Breast epithelium (tissue), 4 donors: ENCODE results near the gene MCRS1. TPM values are rescaled to one million over a fixed set of nuclear protein-coding genes. Genes with fewer than 3 reads are reported as not detected.

Experiments
- DNase-seq, 2 donors: peaks; one replicate each; pipeline ENCODE4 v3.0.0-alpha.2; 2019; ENCODE audit warnings: low spot score in 2 of 2
- H3K27ac ChIP-seq, 2 donors: fragments of 200-600 bp; sonication (generic) in 1 of 2; one replicate each; pipeline ENCODE4 v1.5.1; 2016 to 2019; ENCODE audit warnings: mild to moderate bottlenecking in 1 of 2
- H3K27me3 ChIP-seq, 2 donors: fragments of 200-600 bp; sonication (generic) in 1 of 2; one replicate each; pipeline versions ENCODE4 v1.5.1 to v1.6.0; 2017 to 2019; ENCODE audit warnings: control low read depth in 1 of 2, mild to moderate bottlenecking in 1 of 2
- H3K36me3 ChIP-seq: fragments of 200-600 bp; one replicate; pipeline ENCODE4 v1.5.1; 2019
- H3K4me1 ChIP-seq, 2 donors: fragments of 200-600 bp; sonication (generic); one replicate each; pipeline ENCODE4 v1.5.1; 2016 to 2019; ENCODE audit warnings: control low read depth in 1 of 2
- H3K4me3 ChIP-seq, 3 donors: fragments of 200-600 bp; sonication (generic); 1 replicate in 2 of 3; 2 replicates in 1 of 3; pipeline ENCODE4 v1.5.1; 2016 to 2019; ENCODE audit warnings: mild to moderate bottlenecking in 3 of 3, moderate library complexity in 2 of 3
- H3K9me3 ChIP-seq, 2 donors: fragments of 200-600 bp; sonication (generic) in 1 of 2; one replicate each; pipeline ENCODE4 v1.5.1; 2016 to 2019; ENCODE audit warnings: control low read depth in 1 of 2
- POLR2A ChIP-seq: fragments of 450-650 bp; IDR thresholded peaks from one replicate; pipeline ENCODE4 v1.6.1; 2016; ENCODE audit warnings: antibody characterized with exemption, mild to moderate bottlenecking, moderate library complexity
- POLR2AphosphoS5 ChIP-seq, 3 donors: sonication (generic); formaldehyde crosslinking; IDR thresholded peaks; one replicate each; pipeline ENCODE4 v1.6.1; 2017; ENCODE audit warnings: antibody characterized with exemption in 3 of 3
- intact Hi-C: fragments of 100-400 bp; cut with DNase I; formaldehyde crosslinking; loops from one replicate; pipeline ENCODE4 v1.15.1; 2023; ENCODE audit warnings: low total_unique reads
- total RNA-seq, 3 donors: library from RNA; depleted of rRNA; stranded (reverse); fragments of >200 nt; gene quantifications; one replicate each; pipeline ENCODE4 v1.1.0, GENCODE V29; 2016
- TF ChIP-seq, protein P1 (sequence below), 3 donors: fragments of 450-650 bp; IDR thresholded peaks; one replicate each; pipeline ENCODE4 v1.5.1; 2016 to 2017; ENCODE audit warnings: antibody characterized with exemption in 3 of 3, mild to moderate bottlenecking in 3 of 3, moderate library complexity in 3 of 3

The MCRS1 gene
- total RNA-seq, 3 donors from 2014 or later, result 37.6 to 52.4 (median 52.1) TPM

DNA sequence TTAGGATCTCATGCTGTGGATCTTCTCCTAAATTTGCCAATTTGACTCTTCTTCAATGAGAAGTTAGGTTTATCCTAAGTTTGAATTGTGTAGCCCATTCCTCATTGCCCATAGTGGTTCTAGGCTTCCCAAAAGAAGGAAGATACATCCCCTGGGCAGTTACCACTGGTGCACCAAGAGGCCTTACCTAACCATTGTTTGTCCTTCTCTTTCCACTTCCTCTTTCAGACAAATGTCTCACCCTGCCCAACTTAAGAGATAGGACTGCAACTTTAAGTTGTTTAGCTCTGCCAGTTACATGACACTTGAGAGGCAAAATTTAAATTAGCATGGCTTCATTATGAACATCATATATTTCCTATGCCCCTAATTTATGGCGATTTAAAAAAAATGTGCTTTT is 38.5 kb downstream of the MCRS1 start:
- DNase-seq, result no peak
- intact Hi-C loops, result no loop called here

DNA sequence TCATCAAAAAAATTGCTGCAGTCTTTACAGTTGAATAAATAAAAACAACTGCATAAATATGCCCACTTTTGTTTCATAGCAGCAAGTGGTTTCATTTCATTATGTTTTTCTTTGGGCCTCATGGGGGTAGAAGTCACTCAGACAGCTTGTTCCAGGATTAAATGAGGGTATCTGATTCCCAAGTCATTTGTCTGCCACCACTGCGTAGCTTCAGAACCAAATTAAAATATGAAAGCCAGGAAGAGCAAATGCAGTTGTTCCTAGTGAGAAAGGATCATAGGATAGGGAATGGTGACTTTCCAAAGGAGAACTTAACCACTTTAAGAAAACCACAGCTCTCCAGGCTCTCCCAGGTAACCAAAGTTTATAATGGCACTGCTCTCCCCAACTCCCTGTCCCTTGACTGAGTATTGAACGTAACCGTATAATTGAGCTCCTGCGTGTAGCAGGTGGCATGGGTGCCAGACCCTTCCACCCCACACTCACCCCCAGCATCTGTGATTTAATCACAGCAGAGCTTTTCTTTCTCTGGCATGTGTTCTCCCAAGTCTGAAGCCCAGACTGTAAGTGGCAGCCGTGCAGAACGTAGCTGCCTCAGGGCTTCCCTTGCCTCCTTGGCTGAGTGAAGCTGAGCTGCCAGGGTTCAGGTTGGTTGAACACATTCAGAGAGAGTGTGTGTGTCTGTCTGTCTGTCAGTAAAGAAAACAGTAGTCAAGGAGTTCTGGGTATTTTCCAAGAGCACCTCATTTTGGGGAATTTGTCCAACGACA is 40.4 kb downstream of the MCRS1 start:
- Histone ChIP-seq H3K36me3 (no peaks in the 10 kb centered on the region), H3K4me3 (no peak overlapping the region), H3K27ac (no peak overlapping the region), H3K4me1 (no peaks in the 10 kb centered on the region), H3K9me3 (no peaks in the 10 kb centered on the region), H3K27me3 (no peaks in the 10 kb centered on the region)
- intact Hi-C loops, result no loop called here
- DNase-seq, result no peak
- TF ChIP-seq POLR2A (no peak), POLR2AphosphoS5 (IDR thresholded peaks at IDR 0.05) (no peak)
- TF ChIP-seq, protein P1, sequence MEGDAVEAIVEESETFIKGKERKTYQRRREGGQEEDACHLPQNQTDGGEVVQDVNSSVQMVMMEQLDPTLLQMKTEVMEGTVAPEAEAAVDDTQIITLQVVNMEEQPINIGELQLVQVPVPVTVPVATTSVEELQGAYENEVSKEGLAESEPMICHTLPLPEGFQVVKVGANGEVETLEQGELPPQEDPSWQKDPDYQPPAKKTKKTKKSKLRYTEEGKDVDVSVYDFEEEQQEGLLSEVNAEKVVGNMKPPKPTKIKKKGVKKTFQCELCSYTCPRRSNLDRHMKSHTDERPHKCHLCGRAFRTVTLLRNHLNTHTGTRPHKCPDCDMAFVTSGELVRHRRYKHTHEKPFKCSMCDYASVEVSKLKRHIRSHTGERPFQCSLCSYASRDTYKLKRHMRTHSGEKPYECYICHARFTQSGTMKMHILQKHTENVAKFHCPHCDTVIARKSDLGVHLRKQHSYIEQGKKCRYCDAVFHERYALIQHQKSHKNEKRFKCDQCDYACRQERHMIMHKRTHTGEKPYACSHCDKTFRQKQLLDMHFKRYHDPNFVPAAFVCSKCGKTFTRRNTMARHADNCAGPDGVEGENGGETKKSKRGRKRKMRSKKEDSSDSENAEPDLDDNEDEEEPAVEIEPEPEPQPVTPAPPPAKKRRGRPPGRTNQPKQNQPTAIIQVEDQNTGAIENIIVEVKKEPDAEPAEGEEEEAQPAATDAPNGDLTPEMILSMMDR (IDR thresholded peaks at IDR 0.05), result no peak

More for the DNA sequence above, 38.5 kb downstream of the MCRS1 start:
- H3K36me3 ChIP-seq, result no peaks in the 10 kb centered on the region
- H3K27me3 ChIP-seq, result no peaks in the 10 kb centered on the region
- TF ChIP-seq POLR2A (no peak), POLR2AphosphoS5 (IDR thresholded peaks at IDR 0.05) (no peak)
- TF ChIP-seq, protein P1 (IDR thresholded peaks at IDR 0.05), result no peak
- H3K4me1 ChIP-seq, result no peaks in the 10 kb centered on the region
- H3K4me3 ChIP-seq, result no peak overlapping the region
- H3K9me3 ChIP-seq, result no peaks in the 10 kb centered on the region
- no peak overlapping the region for H3K27ac ChIP-seq

DNA sequence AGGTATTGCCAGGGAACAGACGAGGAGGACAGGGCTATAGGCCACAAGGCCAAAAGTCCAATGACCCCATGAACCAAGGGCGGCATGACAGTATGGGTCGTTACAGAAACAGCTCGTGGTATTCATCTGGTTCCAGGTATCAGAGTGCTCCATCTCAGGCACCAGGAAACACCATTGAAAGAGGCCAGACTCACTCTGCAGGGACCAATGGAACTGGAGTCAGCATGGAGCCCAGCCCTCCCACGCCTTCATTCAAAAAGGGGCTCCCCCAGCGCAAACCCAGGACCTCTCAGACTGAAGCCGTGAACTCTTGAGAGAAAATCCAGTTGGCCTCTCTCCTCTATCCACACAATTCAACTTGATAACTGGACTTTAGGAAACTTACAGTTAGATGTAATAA is 42.0 kb downstream of the MCRS1 start:
- Histone ChIP-seq H3K27ac (no peak overlapping the region), H3K27me3 (no peaks in the 10 kb centered on the region), H3K4me3 (no peak overlapping the region), H3K9me3 (no peaks in the 10 kb centered on the region), H3K4me1 (no peaks in the 10 kb centered on the region), H3K36me3 (no peaks in the 10 kb centered on the region)
- no peak for DNase-seq
- TF ChIP-seq, protein P1 (IDR thresholded peaks at IDR 0.05), result no peak
- TF ChIP-seq POLR2A (no peak), POLR2AphosphoS5 (IDR thresholded peaks at IDR 0.05) (no peak)
- intact Hi-C loops, result no loop called here

DNA sequence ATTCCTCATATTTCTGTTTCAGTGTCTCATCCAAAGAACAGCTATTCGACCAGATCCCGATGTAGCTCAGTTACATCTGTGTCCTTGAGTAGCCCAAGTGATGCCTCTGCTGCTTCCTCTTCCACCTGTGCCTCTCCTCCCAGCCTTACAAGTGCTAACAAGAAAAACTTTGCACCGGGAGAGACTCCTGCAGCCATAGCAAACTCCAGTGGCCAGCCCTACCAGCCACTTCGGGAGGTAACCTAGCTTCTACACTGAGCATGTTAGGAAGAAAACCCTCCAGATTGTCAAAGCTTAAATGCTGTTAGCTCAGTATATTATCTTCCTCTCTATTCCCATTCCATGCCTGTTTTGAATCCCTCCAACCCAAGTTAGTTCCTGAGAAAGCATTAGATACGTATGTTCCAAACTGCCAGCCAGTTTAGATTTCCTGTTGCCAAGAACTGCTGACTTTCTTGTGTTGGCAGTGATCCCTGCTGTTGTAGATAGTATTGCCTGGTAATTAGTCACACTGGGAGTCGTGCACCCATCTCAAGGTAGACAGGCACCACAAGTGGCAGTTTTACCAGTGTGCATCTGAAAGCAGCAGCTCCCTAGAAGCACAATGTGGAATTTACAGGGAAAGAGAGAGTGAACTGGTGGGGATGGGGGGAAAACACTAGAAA is 43.1 kb downstream of the MCRS1 start:
- Histone ChIP-seq H3K36me3 (no peaks in the 10 kb centered on the region), H3K27ac (no peak overlapping the region), H3K4me1 (no peaks in the 10 kb centered on the region), H3K4me3 (no peak overlapping the region), H3K9me3 (no peaks in the 10 kb centered on the region), H3K27me3 (no peaks in the 10 kb centered on the region)
- TF ChIP-seq, protein P1 (IDR thresholded peaks at IDR 0.05), result no peak
- TF ChIP-seq POLR2A, result no peak
- TF ChIP-seq POLR2AphosphoS5 (IDR thresholded peaks at IDR 0.05), result no peak
- no peak for DNase-seq
- intact Hi-C loops, result loop anchor here (1.0 kb wide), 1 partner anchor 24 kb away; no protein-coding TSS in a partner anchor

DNA sequence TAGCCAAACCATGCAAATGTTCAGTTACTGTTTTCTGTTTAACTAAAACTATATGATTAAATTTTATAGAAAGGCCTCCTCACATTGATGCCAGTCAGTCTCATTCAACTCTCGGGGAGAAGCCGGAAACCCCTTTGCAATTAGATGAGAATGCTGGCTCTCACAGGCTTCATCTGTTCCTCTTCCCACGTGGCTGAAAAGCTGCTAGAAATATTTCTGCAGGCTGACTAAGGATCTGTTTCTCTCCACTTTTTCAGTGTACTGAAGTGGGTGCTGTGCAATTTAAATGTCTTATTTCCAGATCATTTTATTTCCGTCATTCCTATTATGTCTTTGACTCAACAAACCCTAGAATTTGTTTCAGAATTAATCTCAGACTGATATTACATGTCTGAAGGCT is 46.6 kb downstream of the MCRS1 start:
- intact Hi-C loops, result loop anchor here (1.0 kb wide), 1 partner anchor 9 kb away; no protein-coding TSS in a partner anchor
- no peak overlapping the region for H3K4me3 ChIP-seq
- no peaks in the 10 kb centered on the region for H3K36me3 ChIP-seq
- H3K27me3 ChIP-seq, result no peaks in the 10 kb centered on the region
- no peak overlapping the region for H3K27ac ChIP-seq
- DNase-seq, result no peak
- TF ChIP-seq POLR2A (no peak), POLR2AphosphoS5 (IDR thresholded peaks at IDR 0.05) (no peak)
- no peaks in the 10 kb centered on the region for H3K9me3 ChIP-seq
- no peaks in the 10 kb centered on the region for H3K4me1 ChIP-seq
